Measurements from ENCODE around the gene NANP. TPM values are rescaled to one million over a fixed set of nuclear protein-coding genes. Genes with fewer than 3 reads are reported as not detected.

The NANP gene
- total and polyA plus RNA-seq, 2 of the 13 experiments (the other 11 are each of a cell fraction or from before 2014, with no cell fraction given): 8.9 to 21.5 TPM

GRCh38 chr20:25622049-25622448, 1.8 kb downstream of the NANP start (continued):
- no peak for TF ChIP-seq ZNF597 (CRISPR knock-in tag; IDR thresholded peaks at IDR 0.05)
- no peak for TF ChIP-seq REST (IDR thresholded peaks at IDR 0.05; ENCODE audit: borderline replicate concordance in 1 of 2, low read depth in 1 of 2, low read length in 2 of 2)
- TF ChIP-seq ZFP62 (CRISPR knock-in tag; IDR thresholded peaks at IDR 0.05): no peak
- no peak for TF ChIP-seq ZNF30 (CRISPR knock-in tag; IDR thresholded peaks at IDR 0.05)
- no peak for TF ChIP-seq PTBP1 (IDR thresholded peaks at IDR 0.05; ENCODE audit: low read depth, low read length, poor library complexity, severe bottlenecking)
- no peak for TF ChIP-seq ZNF572 (CRISPR knock-in tag; IDR thresholded peaks at IDR 0.05)
- no peak for TF ChIP-seq ZNF792 (CRISPR knock-in tag; IDR thresholded peaks at IDR 0.05)
- TF ChIP-seq IRF2 (CRISPR knock-in tag; IDR thresholded peaks at IDR 0.05): no peak; the same call in 1 of the 2 replicates
- TF ChIP-seq SMAD3 (CRISPR knock-in tag; IDR thresholded peaks at IDR 0.05): no peak
- TF ChIP-seq TFAP4 (IDR thresholded peaks at IDR 0.05; ENCODE audit: borderline replicate concordance, low read depth): no peak
- TF ChIP-seq ZNF672 (CRISPR knock-in tag; IDR thresholded peaks at IDR 0.05): no peak
- TF ChIP-seq BRD4 (CRISPR knock-in tag; IDR thresholded peaks at IDR 0.05): no peak
- no peak for TF ChIP-seq JDP2 (CRISPR knock-in tag; IDR thresholded peaks at IDR 0.05; ENCODE audit: borderline replicate concordance)
- no peak for TF ChIP-seq KLF15 (CRISPR knock-in tag; IDR thresholded peaks at IDR 0.05; ENCODE audit: borderline replicate concordance)
- no peak for TF ChIP-seq ATF5 (CRISPR knock-in tag; IDR thresholded peaks at IDR 0.05; ENCODE audit: low read depth)
- TF ChIP-seq CSRNP1 (CRISPR knock-in tag; IDR thresholded peaks at IDR 0.05): no peak
- TF ChIP-seq HOMEZ (CRISPR knock-in tag; IDR thresholded peaks at IDR 0.05; ENCODE audit: low read depth): no peak
- no peak for TF ChIP-seq MIXL1 (CRISPR knock-in tag; IDR thresholded peaks at IDR 0.05)
- no peak for TF ChIP-seq MAFG (CRISPR knock-in tag; IDR thresholded peaks at IDR 0.05)
- 0 out of 2 replicates have a peak, but pooled peaks have one; percentile 45 for TF ChIP-seq ZSCAN21 (CRISPR knock-in tag; IDR thresholded peaks at IDR 0.05; ENCODE audit: borderline replicate concordance)
- TF ChIP-seq ATF3 (CRISPR knock-in tag; IDR thresholded peaks at IDR 0.05): no peak
- no peak for TF ChIP-seq FOXK1 (CRISPR knock-in tag; IDR thresholded peaks at IDR 0.05; ENCODE audit: borderline replicate concordance, low read depth)

All from HepG2 (cell line).